Ovary (tissue), 3 donors: Measurements from ENCODE around the gene ERMARD.

ENCODE experiments used
- CTCF ChIP-seq, 3 donors: fragments of 450-650 bp in 2 of 3; fragments of 200-600 bp in 1 of 3; IDR thresholded peaks; one replicate each; pipeline versions ENCODE4 v1.5.1 to v1.8.0; 2016 to 2022; ENCODE audit warnings: antibody characterized with exemption in 3 of 3, mild to moderate bottlenecking in 1 of 3
- EP300 ChIP-seq: sonication (generic); formaldehyde crosslinking; IDR thresholded peaks from one replicate; pipeline ENCODE4 v1.6.1; 2017; ENCODE audit warnings: antibody characterized with exemption
- POLR2A ChIP-seq: fragments of 450-650 bp; IDR thresholded peaks from one replicate; pipeline ENCODE4 v1.6.1; 2017; ENCODE audit warnings: antibody characterized with exemption, mild to moderate bottlenecking, moderate library complexity
- donor health status: DM: no; HTN: no; CAD: no.

- TF ChIP-seq EP300 (no peak), CTCF (IDR thresholded peaks at IDR 0.05) (no peak), POLR2A (no peak)
These were observed 42.0 kb downstream of the ERMARD start for GRCh38 chr6:169793408-169793807.
